HUES48 (cell line): Measurements from ENCODE around the gene ABAT.

Source experiments
- H3K27ac ChIP-seq: one replicate; pipeline ENCODE4 v1.7.0; 2013; ENCODE audit warnings: low read depth, low read length, inconsistent platforms
- H3K27me3 ChIP-seq: 2 replicates; pipeline ENCODE4 v1.6.1; 2013; ENCODE audit warnings: mild to moderate bottlenecking, low read length; ENCODE audit not compliant: control insufficient read depth, insufficient read depth
- H3K36me3 ChIP-seq: 2 replicates; pipeline ENCODE4 v1.6.1; 2013; ENCODE audit warnings: low read length; ENCODE audit not compliant: control insufficient read depth, insufficient read depth
- H3K4me1 ChIP-seq: 2 replicates; pipeline ENCODE4 v1.6.1; 2013; ENCODE audit warnings: mild to moderate bottlenecking, low read length; ENCODE audit not compliant: control insufficient read depth, insufficient read depth
- H3K4me3 ChIP-seq: 2 replicates; pipeline ENCODE4 v1.5.1; 2013; ENCODE audit warnings: mild to moderate bottlenecking, low read depth, low read length
- H3K9ac ChIP-seq: 2 replicates; pipeline ENCODE4 v1.6.1; 2013; ENCODE audit warnings: mild to moderate bottlenecking, low read depth, low read length, moderate library complexity
- H3K9me3 ChIP-seq: 2 replicates; pipeline ENCODE4 v1.6.1; 2013; ENCODE audit warnings: low read length; ENCODE audit not compliant: control insufficient read depth, insufficient read depth

ABAT gene

DNA sequence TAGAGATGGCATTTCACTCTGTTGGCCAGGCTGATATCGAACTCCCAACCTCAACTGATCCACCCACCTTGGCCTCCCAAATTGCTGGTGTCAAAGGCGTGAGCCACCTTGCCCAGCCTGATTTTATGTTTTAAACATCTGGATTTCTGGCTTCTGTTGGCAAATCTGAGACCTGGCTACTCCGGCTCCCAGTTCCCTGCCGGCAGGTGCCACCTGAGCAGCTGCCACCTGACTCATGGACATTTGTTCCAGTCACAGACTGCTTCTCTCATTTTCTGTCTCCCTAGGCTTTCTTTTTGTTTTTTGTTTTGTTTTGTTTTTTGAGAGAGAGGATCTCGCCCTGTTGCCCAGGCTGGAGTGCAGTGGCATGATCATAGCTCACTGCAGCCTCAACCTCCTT, 132.8 kb downstream of the ABAT start:
- Histone ChIP-seq H3K9ac (no peak overlapping the region), H3K9me3 (no peaks in the 10 kb centered on the region), H3K36me3 (peaks cover 98% of the 10 kb centered on the region), H3K4me3 (no peak overlapping the region), H3K27ac (no peak overlapping the region), H3K4me1 (no peaks in the 10 kb centered on the region), H3K27me3 (no peaks in the 10 kb centered on the region)

GRCh38 chr16:8808009-8808408, 133.6 kb downstream of the ABAT start:
- H3K4me3 ChIP-seq = no peak overlapping the region

DNA sequence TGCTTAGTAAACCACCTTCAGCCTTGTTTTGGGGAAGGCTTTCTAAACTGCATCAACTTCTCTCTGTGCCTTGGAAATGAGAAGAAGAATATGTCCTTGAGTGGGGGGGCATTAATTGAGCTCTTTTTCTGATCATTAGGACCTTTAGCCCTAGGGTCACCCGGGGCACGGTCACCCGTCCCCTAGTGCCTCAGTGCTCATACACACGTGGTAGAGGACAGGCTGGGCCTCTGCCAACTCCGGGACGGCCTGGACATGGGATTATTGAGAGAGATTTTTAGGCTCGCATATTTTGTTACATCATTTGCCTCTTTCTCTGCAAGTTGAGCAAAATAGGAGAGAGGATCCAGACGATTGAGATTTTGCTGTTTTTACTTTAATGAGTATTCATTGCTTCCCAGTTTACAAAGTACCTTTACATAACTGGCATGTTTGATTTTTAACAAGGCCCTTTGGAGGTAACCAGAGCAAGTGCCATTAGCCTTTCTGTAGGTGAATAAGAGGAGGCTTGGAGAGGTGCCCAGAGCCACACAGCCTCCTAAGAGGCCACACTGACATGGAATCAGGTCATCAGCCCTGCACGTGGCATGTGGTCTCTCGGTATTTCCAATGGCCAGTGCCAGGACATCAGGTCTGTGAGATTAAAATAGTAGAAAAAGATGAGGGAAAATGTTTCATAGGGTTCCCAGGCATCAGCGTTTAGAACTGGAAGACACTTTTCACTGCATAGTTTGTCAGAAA, 134.4 kb downstream of the ABAT start:
- Histone ChIP-seq H3K9ac (no peak overlapping the region), H3K27me3 (no peaks in the 10 kb centered on the region), H3K36me3 (peaks cover 98% of the 10 kb centered on the region), H3K4me1 (no peaks in the 10 kb centered on the region), H3K4me3 (no peak overlapping the region), H3K27ac (no peak overlapping the region), H3K9me3 (no peaks in the 10 kb centered on the region)

More at GRCh38 chr16:8808009-8808408, 133.6 kb downstream of the ABAT start:
- Histone ChIP-seq H3K27ac (no peak overlapping the region), H3K9ac (no peak overlapping the region), H3K9me3 (no peaks in the 10 kb centered on the region), H3K36me3 (peaks cover 98% of the 10 kb centered on the region), H3K27me3 (no peaks in the 10 kb centered on the region), H3K4me1 (no peaks in the 10 kb centered on the region)

DNA sequence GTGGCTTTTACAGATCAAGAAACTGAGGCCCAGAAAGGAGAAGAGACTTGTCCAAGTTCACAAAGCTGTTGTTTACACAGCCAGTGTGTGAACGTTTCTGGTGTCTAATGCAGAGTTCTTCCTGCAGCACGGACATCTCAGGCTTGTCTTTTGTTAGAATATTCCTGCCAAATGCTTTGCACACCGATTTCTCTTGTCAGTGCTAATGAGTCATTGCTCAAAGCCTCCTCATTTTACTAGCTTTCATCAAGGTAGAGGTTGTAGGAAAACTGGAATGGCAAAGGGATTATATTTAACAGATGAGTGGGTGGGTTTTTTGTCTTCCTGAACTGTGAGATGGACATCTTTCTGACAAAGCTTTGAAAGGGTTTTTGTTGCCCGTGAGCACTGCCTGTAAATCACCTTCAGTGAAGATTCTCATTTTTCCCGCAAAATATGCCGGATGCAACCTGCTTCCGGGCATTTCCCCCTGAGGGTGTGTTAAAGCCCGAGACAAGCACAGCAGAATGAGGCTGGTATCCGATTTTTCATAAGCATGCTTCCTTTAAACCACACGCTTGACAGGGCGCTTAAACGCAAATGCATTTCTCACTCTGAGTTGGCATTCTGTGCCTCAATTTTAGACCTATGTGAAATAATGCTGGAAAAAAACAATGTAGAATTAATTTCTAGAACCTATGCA, 137.9 kb downstream of the ABAT start:
- peaks cover 96% of the 10 kb centered on the region for H3K36me3 ChIP-seq
- H3K4me1 ChIP-seq = no peaks in the 10 kb centered on the region
- H3K27me3 ChIP-seq = no peaks in the 10 kb centered on the region
- no peak overlapping the region for H3K4me3 ChIP-seq
- no peak overlapping the region for H3K27ac ChIP-seq
- H3K9me3 ChIP-seq = no peaks in the 10 kb centered on the region
- no peak overlapping the region for H3K9ac ChIP-seq

DNA sequence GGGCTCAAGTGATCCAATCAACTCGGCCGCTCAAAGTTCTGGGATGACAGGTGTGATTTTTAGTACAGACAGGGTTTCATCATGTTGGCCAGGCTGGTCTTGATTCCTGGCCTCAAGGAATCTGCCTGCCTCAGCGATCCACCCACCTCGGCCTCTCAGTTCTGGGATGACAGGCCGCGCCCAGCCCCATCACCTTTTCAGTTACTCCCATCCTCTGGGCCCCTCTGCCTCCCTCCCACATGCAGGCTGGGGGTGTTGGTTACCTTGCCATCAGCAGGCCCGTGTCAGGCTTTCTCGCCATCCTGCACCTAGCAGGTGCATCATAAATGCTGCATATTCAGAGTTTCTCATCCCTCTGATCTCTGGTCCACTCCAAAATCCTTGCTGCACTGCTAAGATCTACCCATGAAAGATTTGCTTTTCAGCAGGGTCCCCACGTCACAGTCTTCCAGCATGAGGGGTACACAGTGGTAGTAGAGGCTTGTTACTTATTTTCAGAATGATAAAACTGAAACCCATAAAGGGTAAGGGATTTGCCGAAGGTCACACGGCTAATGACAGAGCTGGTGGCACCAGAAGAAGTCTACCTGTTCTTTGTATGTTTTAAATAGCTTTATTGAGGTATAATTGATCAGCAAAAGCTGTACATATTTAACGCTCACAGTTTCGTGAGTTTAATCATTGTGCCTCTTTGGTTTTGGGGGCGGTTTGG, 139.8 kb downstream of the ABAT start:
- no peaks in the 10 kb centered on the region for H3K9me3 ChIP-seq

DNA sequence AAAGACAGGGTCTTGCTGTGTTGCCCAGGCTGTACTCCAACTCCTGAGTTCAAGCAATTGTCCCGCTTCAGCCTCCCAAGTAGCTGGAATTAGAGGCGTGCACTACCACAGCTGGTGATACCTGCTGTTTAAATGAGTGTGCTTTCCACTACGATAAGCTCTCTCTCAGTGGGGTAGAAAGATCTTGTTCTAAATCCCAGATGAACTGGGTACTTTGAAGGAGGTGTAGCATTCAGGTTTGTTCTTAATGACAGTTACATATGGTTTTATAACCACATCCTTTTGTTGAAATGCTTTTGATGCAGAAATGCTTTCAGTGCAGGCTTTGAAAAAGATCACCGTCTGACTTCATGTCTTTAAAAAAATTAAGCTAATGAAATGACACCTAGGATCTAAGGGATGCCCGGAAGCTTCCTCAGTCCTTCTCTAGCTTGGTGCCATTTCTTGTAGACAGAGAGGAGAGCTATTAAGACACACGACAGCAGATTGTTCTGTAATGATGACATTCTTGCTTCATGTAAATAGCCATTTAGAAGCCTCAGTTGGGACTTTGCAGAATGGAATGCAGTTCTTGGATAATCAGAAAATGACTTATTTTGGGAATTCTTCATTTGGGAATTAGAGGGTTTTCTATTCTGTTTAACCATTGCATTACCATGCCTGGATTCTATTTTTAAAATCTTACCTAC, 142.7 kb downstream of the ABAT start:
- Histone ChIP-seq H3K4me1 (peaks cover 3% of the 10 kb centered on the region; the same call in 1 of the 2 replicates), H3K9ac (no peak overlapping the region), H3K9me3 (no peaks in the 10 kb centered on the region), H3K4me3 (no peak overlapping the region), H3K36me3 (peaks cover 84% of the 10 kb centered on the region), H3K27ac (no peak overlapping the region), H3K27me3 (no peaks in the 10 kb centered on the region)

More for the DNA sequence above, 139.8 kb downstream of the ABAT start:
- Histone ChIP-seq H3K4me3 (no peak overlapping the region), H3K36me3 (peaks cover 94% of the 10 kb centered on the region), H3K4me1 (no peaks in the 10 kb centered on the region), H3K27me3 (no peaks in the 10 kb centered on the region), H3K9ac (no peak overlapping the region), H3K27ac (no peak overlapping the region)

- Histone ChIP-seq H3K36me3 (peaks cover 81% of the 10 kb centered on the region), H3K9me3 (no peaks in the 10 kb centered on the region), H3K9ac (no peak overlapping the region), H3K4me3 (no peak overlapping the region), H3K27me3 (no peaks in the 10 kb centered on the region), H3K4me1 (peaks cover 10% of the 10 kb centered on the region; the same call in 1 of the 2 replicates), H3K27ac (no peak overlapping the region)
Observed at GRCh38 chr16:8818504-8819270, 144.3 kb downstream of the ABAT start.

DNA sequence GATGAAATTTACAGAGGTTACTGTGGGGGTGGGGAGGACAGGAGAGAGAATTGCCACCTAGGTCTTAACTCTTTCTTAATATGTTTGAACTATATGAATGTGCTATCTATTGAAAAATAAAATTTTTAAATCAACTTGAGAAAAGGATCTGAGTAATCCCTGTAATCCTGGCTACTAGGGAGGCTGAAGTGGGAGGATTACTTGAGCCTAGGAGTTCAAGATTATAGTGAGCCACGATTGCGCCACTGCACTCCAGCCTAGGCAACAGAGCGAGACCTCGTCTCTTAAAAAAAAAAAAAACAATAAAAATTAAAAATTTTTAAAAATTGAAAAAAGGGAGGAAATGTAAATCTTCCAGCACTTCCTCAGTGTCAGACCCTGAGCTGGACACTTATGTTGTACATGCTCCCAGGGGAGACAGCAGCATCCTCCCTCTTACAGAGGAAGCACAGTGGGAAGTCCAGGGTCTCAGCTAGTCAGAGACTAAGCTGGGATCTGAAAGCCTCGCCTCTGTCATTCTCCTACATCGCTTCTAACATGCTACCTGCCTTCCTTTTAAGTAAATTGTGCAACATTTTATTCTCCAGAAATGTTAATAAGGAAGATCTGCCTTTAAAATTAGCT, 145.1 kb downstream of the ABAT start:
- Histone ChIP-seq H3K9me3 (no peaks in the 10 kb centered on the region), H3K27ac (no peak overlapping the region), H3K9ac (no peak overlapping the region), H3K27me3 (no peaks in the 10 kb centered on the region), H3K4me3 (no peak overlapping the region), H3K36me3 (peaks cover 80% of the 10 kb centered on the region), H3K4me1 (peaks cover 10% of the 10 kb centered on the region; the same call in 1 of the 2 replicates)

- Histone ChIP-seq H3K27ac (no peak overlapping the region), H3K36me3 (peaks cover 79% of the 10 kb centered on the region)
Observed at GRCh38 chr16:8822403-8822802, 148.0 kb downstream of the ABAT start.

More at GRCh38 chr16:8822403-8822802, 148.0 kb downstream of the ABAT start:
- Histone ChIP-seq H3K4me1 (peaks cover 10% of the 10 kb centered on the region; the same call in 1 of the 2 replicates), H3K9ac (no peak overlapping the region), H3K27me3 (no peaks in the 10 kb centered on the region), H3K9me3 (no peaks in the 10 kb centered on the region), H3K4me3 (no peak overlapping the region)
